D721Med (cell line): Measurements from ENCODE around the gene ARHGAP45.

Source experiments
- DNase-seq: peaks from one replicate; pipeline ENCODE4 v3.0.0; 2011; ENCODE audit warnings: low spot score; ENCODE audit not compliant: insufficient read length
- FAIRE-seq: peaks from 2 replicates; lab custom pipeline; 2011; peaks lifted over from hg19 to GRCh38; lab: Jason Lieb, UNC
- CTCF ChIP-seq: IDR thresholded peaks from 2 replicates; pipeline ENCODE4 v1.5.1; 2012; ENCODE audit warnings: mild to moderate bottlenecking, control low read depth; ENCODE audit not compliant: insufficient read depth; ENCODE audit errors: missing control alignments

The ARHGAP45 gene

DNA sequence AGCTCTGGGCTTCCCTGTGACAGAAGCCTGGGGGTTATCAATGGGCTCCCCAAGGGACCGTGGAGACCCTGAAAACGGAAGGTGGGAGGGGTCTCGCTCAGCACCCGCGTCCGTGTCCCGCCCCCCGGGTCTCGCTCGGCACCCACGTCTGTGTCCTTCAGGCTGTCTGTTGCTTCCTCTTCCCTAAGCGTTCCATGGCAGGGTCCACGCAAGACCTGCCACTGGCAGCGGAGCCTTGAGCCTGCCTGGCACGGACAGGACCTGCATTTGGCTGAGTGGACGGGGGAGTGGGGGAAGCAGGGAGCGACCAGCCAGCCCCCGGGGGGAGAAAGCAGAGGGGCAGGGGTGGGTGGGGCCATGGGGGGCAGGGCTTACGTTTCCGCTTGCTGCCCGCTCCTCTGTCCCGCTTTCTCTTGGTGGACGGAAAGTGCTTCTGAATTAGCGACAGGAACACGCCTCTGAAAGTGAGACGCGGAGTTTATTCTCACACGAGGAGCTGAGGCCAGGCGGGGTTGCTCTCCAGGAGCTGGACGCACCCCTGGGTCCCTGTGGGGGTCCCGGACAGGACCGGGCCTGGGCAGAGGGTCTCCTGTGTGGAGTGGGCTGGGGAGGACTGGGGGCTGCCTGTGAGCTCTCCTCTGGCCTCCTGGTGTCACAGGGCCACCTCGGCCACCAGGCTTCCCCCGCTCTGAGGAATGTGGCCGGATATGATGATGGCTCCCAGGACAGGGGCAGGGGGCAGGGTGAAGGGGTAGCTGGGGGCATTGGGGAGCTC is 48.9 kb downstream of the ARHGAP45 start:
- TF ChIP-seq CTCF, result no peak
- FAIRE-seq, result no peak
- no peak for DNase-seq

DNA sequence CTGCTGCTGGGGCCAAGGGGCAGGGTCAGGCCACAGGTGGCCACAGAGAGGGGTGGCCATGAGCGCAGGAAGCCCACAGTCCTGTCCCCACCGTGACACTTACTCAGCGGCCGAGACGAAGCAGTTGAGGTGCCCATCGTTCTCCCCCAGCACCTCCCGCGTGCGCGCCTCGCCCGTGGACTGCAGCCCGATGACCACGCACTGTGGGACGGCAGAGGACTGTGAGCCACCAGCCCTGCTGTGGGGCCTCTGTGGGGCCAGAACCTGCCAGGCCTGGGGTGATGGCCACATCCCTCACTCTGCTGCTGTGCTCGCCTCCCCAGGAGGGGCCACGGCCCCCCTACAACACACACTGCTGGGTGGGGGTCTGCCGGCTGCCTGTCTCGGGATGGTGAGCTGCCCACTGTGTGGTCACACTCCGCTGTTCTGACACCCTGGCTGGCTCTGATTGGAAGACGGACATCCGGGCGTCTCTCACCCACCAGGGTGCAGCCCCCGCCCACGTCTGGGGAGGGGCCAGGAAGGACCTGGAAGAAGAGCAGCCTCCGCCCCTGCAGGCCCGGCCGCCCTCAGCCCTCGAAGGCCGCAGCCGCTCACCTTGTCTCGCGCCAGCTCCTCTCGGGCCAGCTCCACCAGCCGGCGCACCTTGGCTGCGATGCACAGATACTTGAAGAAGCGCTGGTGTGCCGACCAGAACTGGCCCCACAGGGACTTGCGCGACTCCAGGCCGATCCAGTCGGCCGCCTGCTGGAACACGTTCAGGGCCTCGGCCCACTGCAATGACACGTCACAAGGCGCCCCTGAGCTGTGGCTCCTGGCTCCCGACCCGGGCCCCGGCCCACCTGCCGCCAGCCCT is 50.0 kb downstream of the ARHGAP45 start:
- FAIRE-seq, result no peak
- no peak for DNase-seq
- no peak for TF ChIP-seq CTCF

DNA sequence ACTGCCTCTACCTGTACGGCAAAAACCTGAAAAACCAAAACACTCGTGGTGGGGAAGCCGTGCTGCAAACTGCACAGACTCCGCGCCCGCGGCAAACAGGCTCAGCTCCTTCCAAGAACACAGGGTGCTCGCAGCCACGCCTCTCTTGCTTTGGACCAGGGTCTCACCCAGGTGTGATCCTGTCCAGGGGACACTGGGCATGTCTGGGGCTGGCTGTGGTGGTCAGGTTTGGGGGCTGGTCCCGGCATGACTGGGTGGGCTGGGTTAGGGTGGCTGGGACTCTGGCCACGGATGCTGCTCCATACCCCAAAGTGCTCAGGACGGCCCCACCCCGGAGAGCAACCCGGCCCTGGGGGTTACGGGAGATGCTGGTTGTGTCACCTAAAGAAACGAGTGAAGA is 50.7 kb downstream of the ARHGAP45 start:
- TF ChIP-seq CTCF, result no peak
- FAIRE-seq (no peak), DNase-seq (no peak)

- FAIRE-seq (no peak), DNase-seq (no peak)
These were observed 52.0 kb downstream of the ARHGAP45 start for GRCh38 chr19:1118999-1119398.

GRCh38 chr19:1119475-1120217 is 52.7 kb downstream of the ARHGAP45 start:
- no peak for TF ChIP-seq CTCF
- no peak for FAIRE-seq

More at GRCh38 chr19:1118999-1119398, 52.0 kb downstream of the ARHGAP45 start:
- no peak for TF ChIP-seq CTCF

DNA sequence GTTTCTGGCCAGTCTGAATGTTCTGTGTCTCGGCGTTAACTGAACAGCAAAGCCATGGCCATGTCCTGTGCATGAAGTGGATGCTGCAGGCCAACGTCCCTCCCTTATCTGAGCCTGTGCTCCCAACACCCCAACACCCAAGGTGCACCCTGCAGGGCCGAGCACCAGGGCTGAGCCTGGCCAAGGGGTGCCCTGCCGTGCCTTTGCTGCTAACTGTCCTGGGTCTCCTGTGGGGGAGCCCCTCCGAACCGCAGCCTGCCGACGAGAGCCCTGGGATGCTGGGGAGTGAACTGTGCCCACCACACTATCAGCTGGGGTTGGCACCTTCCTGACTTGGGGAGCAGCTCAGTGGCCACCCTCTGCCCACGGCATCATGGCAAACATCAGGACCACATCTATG is 54.4 kb downstream of the ARHGAP45 start:
- no peak for FAIRE-seq
- no peak for TF ChIP-seq CTCF
- DNase-seq, result no peak

More at GRCh38 chr19:1119475-1120217, 52.7 kb downstream of the ARHGAP45 start:
- no peak for DNase-seq
